Measurements from ENCODE around the gene NF1.
A peak's percentile ranks its signal among the peaks of the same experiment; 100 is the strongest.
"Not testable (repeated sequence)": the region's sequence is repeated elsewhere in the genome, so short reads cannot be mapped to it uniquely, and the experiment has no call there.

NF1 gene

GRCh38 chr17:31379597-31380205 lies 284.9 kb downstream of the NF1 start:
- DNase-seq (ENCODE audit: low read depth in 4 of 4, low spot score in 1 of 4) = no peak

DNA sequence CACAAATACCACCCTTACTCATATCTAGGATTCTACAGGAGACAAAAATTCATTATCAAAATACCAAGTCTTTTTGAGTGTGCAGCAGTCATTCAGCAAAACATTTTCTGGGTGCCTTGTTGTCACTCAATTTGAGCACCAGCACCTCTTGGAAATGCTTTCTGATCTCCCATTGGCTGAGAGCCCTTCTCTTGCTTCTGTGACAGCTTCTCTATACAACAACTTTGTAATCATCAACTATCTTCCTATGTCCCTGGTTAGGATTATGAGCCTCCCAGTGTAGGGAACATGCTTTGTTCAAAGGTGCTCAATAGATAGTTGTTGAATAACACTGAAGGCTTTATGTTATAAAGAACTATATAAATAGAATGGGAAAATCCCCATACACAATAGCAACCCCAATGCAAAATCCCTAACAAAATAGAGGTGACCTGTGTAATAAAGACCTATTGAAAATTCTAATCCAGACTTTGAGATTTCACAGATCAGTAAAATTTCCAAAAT lies 286.4 kb downstream of the NF1 start:
- DNase-seq (ENCODE audit: low read depth in 4 of 4, low spot score in 1 of 4) = no peak

DNA sequence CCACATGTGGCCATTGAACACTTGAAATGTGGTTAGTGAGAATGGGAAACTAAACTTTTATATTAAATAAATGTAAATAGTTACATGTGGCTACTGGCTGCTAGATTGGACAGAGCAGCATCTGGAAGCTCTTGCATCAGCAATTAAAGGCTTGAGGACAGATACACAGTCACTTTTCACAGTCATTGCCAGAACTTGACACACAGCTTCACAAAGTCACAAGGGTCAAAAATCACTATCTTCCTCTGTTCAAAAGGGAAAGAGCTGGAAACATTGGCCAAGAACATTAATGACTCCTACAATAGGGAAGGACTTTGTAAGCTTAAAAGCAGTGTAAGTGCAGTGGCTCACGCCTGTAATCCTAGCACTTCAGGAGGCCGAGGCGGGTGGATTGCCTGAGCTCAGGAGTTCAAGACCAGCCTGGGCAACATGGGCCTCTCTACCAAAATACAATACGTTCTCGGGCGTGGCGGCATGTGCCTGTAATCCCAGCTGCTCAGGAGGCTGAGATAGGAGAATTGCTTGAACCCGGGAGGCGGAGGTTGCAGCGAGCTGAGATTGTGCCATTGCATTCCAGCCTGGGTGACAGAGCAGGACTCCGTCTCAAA lies 288.0 kb downstream of the NF1 start:
- not testable (repeated sequence) for DNase-seq (ENCODE audit: low read depth in 4 of 4, low spot score in 1 of 4)

- DNase-seq (ENCODE audit: low read depth in 4 of 4, low spot score in 1 of 4) = not testable (repeated sequence)
Observed at GRCh38 chr17:31383488-31383887, 288.7 kb downstream of the NF1 start.

- no peak for DNase-seq (ENCODE audit: low read depth in 4 of 4, low spot score in 1 of 4)
Observed at GRCh38 chr17:31385428-31386285, 290.9 kb downstream of the NF1 start.

GRCh38 chr17:31386542-31387075 lies 291.8 kb downstream of the NF1 start:
- DNase-seq (ENCODE audit: low read depth in 4 of 4, low spot score in 1 of 4) = no peak

- no peak for DNase-seq (ENCODE audit: low read depth in 4 of 4, low spot score in 1 of 4)
Observed at GRCh38 chr17:31387438-31387837, 292.7 kb downstream of the NF1 start.

GRCh38 chr17:31388351-31388750 lies 293.6 kb downstream of the NF1 start:
- no peak for DNase-seq (ENCODE audit: low read depth in 4 of 4, low spot score in 1 of 4)

GRCh38 chr17:31388770-31389656 lies 294.2 kb downstream of the NF1 start:
- DNase-seq (ENCODE audit: low read depth in 4 of 4, low spot score in 1 of 4) = peak in 1 of 4 experiments; percentile 23

DNA sequence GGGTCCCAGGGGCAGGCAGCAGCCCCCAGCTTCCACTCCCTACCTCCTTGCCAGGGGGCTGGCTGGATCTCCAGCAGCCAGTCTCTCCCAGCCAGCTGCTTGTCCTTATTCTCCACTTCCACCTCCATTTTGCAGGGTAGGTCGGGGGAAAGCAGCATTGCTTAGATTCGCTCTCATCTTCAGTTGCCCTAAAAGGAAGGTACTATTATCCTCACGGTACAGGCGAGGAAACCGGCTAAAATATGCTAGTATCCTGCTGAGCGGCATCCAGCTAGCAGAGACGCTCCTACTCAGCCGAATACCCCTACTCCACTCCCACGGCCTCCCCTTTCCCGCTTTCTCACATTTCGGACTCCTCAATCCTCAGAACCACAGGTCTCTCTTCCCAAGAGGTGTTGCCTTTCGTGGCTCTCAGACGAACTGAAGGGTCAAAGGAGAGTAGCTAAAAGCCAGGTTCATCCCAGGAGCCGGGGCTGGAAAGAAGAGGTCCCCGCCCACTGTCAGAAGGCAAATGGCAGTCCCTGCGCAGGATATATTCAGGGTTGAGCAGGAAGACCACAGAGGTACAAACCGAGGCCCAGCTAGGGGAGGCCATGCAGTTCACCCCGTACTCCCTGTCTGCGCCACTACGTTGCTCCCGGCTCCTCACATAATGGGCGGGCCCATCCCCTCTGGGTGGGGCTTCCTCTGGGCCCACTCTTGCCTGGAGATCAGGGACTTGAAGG lies 295.0 kb downstream of the NF1 start:
- DNase-seq (ENCODE audit: low read depth in 4 of 4, low spot score in 1 of 4) = no peak

DNA sequence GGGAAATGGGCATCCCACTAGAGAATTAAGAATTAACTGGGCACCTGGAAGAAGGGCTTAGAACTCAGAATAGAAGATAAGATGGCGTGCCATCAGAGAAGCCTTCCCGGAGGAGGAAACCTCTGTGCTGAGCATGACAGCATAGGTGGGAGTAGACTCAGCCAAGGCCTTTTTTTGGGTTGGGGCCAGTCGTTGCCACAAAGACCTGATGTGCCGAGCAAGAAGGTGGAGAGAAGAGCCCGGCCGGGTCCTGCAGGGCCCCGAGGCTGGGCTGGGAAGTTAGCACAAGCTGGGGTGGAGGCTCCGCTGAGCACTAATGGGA lies 295.6 kb downstream of the NF1 start:
- no peak for DNase-seq (ENCODE audit: low read depth in 4 of 4, low spot score in 1 of 4)

GRCh38 chr17:31390748-31391495 lies 296.1 kb downstream of the NF1 start:
- DNase-seq (ENCODE audit: low read depth in 4 of 4, low spot score in 1 of 4) = no peak

DNA sequence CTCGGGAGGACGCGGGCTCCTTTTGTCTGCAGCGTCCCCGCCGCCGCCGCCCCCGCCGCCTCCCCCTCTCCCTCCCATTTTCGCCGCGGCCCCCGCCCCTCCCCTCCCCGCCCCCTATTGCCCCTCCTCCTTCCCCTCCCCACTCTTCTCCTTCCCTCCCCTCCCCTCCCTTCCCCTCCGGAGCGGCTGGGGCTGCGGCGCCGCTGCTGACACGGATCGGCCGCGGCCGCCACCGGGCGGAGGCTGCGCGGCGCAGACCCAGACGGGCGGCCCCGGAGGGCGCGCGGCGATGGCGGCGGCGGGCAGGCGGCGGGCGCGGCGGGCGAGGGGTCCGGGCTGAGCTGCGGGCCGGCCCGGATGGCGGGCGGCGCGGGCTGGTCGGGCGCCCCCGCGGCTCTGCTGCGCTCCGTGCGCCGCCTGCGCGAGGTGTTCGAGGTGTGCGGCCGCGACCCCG lies 296.7 kb downstream of the NF1 start, which contains the start of gene RAB11FIP4:
TSS of gene RAB11FIP4 (plus strand) at position 180 of the 454 bp plus-strand sequence. CDS start at position 358, 178 bp downstream.
- no peak for DNase-seq (ENCODE audit: low read depth in 4 of 4, low spot score in 1 of 4)

GRCh38 chr17:31392002-31392855 lies 297.5 kb downstream of the NF1 start:
- no peak for DNase-seq (ENCODE audit: low read depth in 4 of 4, low spot score in 1 of 4)

DNA sequence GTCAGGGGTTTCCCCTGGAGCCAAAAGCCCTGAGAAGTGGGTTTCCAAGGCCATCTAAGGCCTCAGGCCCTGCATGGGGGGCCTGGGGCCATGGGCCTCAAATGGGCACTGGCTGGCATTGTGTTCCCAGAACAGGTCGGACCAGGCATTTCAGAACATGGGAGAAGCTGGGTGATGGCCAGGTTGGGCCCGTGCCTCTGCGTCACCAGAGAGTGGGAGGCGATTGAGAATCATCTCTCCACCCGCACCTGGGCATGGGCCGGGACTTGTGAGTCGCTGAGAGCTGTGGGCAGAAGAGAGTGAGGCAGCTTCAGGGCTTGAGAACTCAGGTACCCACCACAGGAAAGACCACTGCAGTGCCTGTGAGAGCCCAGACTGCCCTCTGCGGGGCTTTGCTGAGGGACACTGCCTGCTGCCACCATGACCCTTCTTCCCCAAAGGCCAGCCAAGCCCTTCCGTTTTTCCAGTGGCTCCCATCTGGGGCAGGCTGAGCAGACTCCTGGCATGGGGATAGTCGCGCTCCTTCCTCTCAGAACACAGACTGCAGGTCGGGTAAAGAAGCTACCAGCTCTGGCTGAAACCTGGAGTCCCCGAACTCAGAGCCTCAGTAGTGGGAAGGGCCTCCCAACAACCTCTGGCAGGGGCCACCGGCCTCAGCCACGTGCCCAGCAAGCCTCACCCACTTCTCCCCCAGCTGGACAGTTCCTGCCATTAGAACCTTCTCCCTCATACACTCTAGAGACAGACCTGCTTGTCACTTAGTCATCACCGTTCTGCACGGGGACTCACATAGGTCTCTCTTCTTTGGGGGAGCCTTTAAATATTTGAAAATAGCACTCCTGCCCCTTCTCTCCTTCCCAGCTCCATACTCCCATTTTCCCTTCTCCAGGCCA lies 298.3 kb downstream of the NF1 start:
- DNase-seq (ENCODE audit: low read depth in 4 of 4, low spot score in 1 of 4) = no peak

DNA sequence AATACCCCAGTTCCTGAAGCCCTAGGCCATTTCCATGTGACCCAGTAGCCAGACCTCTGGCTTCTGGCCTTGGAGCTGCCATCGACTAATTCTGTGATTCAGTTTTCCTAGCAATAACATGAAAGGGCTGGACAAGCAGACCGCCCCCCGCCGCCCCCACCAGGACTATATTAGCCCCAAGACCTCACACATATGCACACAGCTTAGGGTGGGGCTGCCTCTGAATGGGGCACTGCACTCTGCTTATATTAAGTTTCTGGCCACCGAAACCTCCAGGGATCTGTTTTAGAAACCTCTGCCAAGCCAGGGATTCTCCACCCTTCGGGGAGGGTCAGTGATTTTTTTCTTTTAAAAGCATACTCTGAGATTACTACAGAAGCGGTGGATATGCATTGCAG lies 299.0 kb downstream of the NF1 start:
- no peak for DNase-seq (ENCODE audit: low read depth in 4 of 4, low spot score in 1 of 4)

DNA sequence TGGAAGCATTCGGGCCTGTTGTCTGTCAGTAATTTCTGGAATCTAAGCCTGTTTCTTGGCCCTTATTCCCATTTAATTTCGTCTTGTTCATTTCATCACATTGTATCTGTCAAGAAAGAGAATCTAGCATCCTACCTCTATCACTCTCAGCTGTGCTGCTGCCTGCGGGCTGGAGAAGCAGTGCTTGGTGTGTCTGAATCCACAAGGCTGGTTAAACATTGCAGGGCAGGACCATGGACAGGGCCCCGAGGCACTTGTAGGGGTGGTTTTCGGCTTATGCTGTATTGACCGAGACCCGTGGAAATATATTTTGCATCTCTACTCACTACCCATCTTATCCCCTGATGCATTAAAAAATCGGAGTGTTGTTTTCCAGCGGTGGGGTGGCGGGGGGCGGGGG lies 299.8 kb downstream of the NF1 start:
- DNase-seq (ENCODE audit: low read depth in 4 of 4, low spot score in 1 of 4) = no peak
